Measurements from ENCODE around the gene PSG4. TPM values are rescaled to one million over a fixed set of nuclear protein-coding genes. Genes with fewer than 3 reads are reported as not detected.
"Not testable (repeated sequence)": the region's sequence is repeated elsewhere in the genome, so short reads cannot be mapped to it uniquely, and the experiment has no call there.

Gene PSG4
- total and polyA plus RNA-seq, 3 donors from 2014 or later, result 0.25 TPM; not detected in 2

DNA sequence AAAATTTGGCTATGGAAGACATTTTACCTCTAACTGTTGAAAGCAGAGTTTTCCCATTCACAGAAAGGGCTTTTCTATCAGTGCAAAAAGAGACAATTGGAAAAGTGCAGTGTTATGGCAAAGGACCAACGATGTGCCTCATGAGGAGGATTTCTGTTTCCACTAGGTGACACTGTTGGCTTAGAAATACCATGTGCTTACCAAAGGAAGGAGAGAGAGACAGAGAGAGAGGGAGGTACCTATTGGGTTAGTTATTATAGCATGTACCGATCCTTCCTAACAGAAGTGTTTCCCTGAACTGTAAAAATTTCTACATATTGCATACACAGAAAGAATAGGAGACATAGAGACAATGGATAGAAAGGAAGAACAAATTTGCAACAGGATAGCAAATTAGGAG is 23.9 kb upstream of the PSG4 start:
- no peak overlapping the region for H3K27ac ChIP-seq
- 59 to 81% methylated on average over 2 of the region's 2 CpGs for WGBS, 2 donors
- DNase-seq, result no peak
- TF ChIP-seq, protein P1, sequence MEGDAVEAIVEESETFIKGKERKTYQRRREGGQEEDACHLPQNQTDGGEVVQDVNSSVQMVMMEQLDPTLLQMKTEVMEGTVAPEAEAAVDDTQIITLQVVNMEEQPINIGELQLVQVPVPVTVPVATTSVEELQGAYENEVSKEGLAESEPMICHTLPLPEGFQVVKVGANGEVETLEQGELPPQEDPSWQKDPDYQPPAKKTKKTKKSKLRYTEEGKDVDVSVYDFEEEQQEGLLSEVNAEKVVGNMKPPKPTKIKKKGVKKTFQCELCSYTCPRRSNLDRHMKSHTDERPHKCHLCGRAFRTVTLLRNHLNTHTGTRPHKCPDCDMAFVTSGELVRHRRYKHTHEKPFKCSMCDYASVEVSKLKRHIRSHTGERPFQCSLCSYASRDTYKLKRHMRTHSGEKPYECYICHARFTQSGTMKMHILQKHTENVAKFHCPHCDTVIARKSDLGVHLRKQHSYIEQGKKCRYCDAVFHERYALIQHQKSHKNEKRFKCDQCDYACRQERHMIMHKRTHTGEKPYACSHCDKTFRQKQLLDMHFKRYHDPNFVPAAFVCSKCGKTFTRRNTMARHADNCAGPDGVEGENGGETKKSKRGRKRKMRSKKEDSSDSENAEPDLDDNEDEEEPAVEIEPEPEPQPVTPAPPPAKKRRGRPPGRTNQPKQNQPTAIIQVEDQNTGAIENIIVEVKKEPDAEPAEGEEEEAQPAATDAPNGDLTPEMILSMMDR (IDR thresholded peaks at IDR 0.05), result no peak
- TF ChIP-seq POLR2A (IDR thresholded peaks at IDR 0.05), result no peak
- H3K4me3 ChIP-seq, result no peak overlapping the region
- no peaks in the 10 kb centered on the region for H3K4me1 ChIP-seq
- H3K36me3 ChIP-seq (ENCODE audit: low read depth, missing control alignments), result no peaks in the 10 kb centered on the region
- intact Hi-C loops (cut with DNase I; ENCODE audit: low total_unique reads), result no loop called here
- H3K27me3 ChIP-seq, result no peaks in the 10 kb centered on the region
- H3K9me3 ChIP-seq, result no peaks in the 10 kb centered on the region

DNA sequence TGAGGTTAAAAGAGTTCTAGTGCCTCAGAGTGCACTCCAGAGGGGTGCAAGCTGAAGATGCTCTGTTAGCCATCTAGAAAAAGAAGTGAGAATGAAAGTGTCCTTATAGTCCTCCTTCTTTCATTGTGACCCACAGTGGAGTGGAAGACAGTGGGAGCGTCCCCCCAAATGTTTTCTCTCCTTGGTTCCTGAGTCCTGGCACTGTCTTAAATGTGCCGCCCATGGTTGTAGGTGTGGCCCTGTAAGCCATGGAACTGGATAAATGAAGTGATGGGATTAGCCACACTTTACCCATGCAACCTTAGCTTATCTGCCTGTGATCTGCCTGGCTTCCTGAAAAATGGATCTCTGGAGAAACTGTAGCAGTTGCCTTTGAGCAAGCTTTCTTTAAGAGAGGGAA is 23.3 kb upstream of the PSG4 start:
- H3K4me3 ChIP-seq; DNase-seq; H3K27me3 ChIP-seq; H3K27ac ChIP-seq; intact Hi-C loops (cut with DNase I; ENCODE audit: low total_unique reads); H3K9me3 ChIP-seq; H3K36me3 ChIP-seq (ENCODE audit: low read depth, missing control alignments); H3K4me1 ChIP-seq: not testable (repeated sequence)
- 54 to 77% methylated on average over 2 of the region's 2 CpGs for WGBS, 2 donors

DNA sequence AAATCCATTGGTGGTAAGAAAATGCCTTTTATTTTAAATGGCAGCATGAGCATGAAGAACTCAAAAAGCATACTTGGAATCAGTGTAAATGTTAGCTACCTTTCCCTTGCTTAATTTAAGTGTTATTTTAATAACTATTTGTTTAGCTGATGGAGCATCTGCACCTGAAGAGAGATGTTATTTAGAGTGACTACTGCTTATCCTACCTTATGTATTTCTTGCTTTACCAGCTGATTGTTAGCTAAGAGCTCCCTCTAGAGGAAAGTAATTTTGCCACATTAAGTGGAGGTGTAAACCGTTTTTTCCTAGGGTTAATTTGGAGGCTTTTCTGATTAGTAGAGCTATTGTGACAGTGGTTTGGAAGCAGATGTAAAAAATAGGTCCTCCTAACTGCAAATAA is 21.5 kb upstream of the PSG4 start:
- H3K27me3 ChIP-seq; H3K36me3 ChIP-seq (ENCODE audit: low read depth, missing control alignments); H3K27ac ChIP-seq; H3K9me3 ChIP-seq; intact Hi-C loops (cut with DNase I; ENCODE audit: low total_unique reads); H3K4me3 ChIP-seq; H3K4me1 ChIP-seq; DNase-seq: not testable (repeated sequence)
- 73 to 75% methylated on average over 1 of the region's 1 CpG for WGBS, 2 donors

DNA sequence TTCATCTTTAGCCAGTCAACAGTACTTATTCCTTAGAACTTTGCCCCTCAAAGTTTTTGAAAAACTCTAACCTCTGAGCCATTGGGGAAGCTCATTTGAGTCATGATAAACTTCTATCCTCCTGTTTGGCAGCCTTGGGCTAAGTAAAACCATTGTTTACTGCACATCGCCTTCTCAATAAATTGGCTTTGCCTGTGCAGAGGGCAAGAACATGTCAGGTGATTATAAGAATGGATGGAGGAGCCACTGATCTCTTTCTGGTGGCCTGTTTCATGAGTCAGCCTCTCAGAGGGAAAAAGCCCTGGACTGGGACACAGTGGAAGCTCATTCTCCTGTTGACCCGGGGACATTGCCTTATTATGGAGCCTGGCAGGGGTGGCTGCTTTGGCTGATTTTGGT is 19.4 kb upstream of the PSG4 start:
- 65 to 88% methylated on average over 2 of the region's 2 CpGs for WGBS, 2 donors
- H3K36me3 ChIP-seq (ENCODE audit: low read depth, missing control alignments), result no peaks in the 10 kb centered on the region
- no peak for DNase-seq
- no peaks in the 10 kb centered on the region for H3K9me3 ChIP-seq
- no peaks in the 10 kb centered on the region for H3K4me1 ChIP-seq
- H3K4me3 ChIP-seq, result no peak overlapping the region
- intact Hi-C loops (cut with DNase I; ENCODE audit: low total_unique reads), result no loop called here
- H3K27ac ChIP-seq, result no peak overlapping the region
- TF ChIP-seq POLR2A (IDR thresholded peaks at IDR 0.05), result no peak
- TF ChIP-seq, protein P1 (IDR thresholded peaks at IDR 0.05), result no peak
- no peaks in the 10 kb centered on the region for H3K27me3 ChIP-seq

DNA sequence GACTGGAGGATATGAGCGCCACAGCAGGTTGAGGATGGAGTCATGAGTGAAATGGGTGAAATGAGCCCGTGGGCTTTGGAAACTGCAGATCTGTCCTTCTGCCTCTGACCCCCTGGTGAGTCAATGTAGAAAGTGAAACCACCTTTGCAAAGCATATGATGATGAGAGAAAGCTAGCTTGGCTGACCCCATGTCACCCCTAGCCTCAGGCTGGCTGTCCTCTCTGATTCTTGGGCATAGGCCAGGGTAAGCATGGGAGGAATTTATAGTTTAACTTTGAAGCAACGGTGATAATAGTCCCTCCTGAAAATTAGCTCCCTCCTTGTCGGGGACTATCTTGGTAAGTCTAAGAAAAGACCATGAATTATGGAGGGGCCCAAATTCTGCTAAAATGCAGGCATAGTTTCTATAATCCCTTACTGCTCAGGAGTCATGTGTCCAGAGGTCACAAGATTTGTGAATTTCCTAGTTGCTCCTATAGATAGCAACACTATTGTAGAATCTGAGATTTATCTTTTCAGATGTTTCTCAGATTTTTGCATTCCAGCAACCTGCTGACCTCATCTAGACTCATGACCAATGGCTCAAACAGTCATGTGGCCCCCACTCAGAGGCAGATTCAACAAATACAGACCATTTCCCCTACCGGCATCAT is 18.9 kb upstream of the PSG4 start:
- H3K4me3 ChIP-seq; intact Hi-C loops (cut with DNase I; ENCODE audit: low total_unique reads); H3K36me3 ChIP-seq (ENCODE audit: low read depth, missing control alignments); H3K27ac ChIP-seq; DNase-seq; H3K4me1 ChIP-seq; H3K27me3 ChIP-seq; H3K9me3 ChIP-seq: not testable (repeated sequence)
- 72 to 75% methylated on average over 5 of the region's 5 CpGs for WGBS, 2 donors

DNA sequence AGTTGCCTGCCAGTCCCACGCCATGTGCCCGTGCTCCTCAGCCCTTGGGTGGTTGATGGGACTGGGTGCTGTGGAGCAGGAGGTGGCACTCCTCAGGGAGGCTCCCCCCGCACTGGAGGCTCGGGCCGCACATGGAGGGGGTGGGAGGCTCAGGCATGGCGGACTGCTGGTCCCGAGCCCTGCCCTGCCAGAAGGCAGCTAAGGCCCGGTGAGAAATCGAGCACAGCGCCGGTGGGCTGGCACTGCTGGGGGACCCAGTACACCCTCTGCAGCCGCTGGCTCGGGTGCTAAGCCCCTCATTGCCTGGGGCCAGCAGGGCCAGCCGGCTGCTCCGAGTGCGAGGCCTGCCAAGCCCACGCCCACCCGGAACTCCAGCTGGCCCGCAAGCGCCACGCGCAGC is 16.5 kb upstream of the PSG4 start:
- WGBS, 2 donors, result 60 to 69% methylated on average over 2 to 22 of the region's 22 CpGs
- H3K27ac ChIP-seq; H3K36me3 ChIP-seq (ENCODE audit: low read depth, missing control alignments); H3K9me3 ChIP-seq; intact Hi-C loops (cut with DNase I; ENCODE audit: low total_unique reads); DNase-seq; H3K4me1 ChIP-seq; H3K4me3 ChIP-seq; H3K27me3 ChIP-seq: not testable (repeated sequence)

DNA sequence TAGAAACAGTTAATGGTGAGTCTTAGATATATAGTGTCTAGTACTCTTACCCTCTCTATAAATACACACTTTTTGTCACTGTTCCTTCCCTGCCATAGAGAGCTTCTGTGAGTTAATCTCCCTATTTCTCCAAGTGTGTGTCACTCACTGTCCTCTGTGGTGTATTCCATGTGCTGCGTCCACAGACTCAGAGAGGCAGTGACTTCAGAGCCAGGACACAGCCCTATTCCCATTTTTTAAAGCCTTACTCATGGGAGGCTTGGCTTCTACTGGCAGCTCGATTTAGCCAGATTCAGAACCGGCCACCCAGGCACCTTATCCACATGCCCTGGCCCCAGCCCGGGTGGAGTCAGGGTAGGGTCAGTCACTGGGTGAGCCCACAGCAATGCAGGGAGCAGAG is 13.7 kb upstream of the PSG4 start:
- 64 to 89% methylated on average over 1 to 4 of the region's 4 CpGs for WGBS, 2 donors

DNA sequence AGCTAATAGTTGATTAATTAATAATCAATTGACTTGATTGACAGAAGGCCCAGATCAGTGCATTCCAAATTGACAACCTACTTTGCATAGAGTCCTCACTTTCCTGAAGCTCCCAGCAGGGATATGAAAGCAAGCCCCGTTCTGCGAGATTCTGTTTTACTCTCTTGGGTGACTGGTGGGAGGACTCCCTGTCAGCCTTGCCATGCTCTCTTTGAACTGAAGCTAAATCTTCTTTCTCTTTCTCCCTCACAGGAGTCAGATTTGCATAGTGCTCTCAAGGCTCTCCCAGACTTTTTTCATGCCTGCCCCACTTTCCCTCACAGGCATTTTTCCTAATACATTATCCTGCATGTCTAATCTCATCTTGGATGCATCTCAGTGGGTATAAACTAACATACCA is 10.4 kb upstream of the PSG4 start:
- H3K36me3 ChIP-seq (ENCODE audit: low read depth, missing control alignments); H3K27ac ChIP-seq; H3K9me3 ChIP-seq; intact Hi-C loops (cut with DNase I; ENCODE audit: low total_unique reads); H3K27me3 ChIP-seq; H3K4me1 ChIP-seq; DNase-seq; H3K4me3 ChIP-seq: not testable (repeated sequence)
- 43 to 45% methylated on average over 2 of the region's 2 CpGs for WGBS, 2 donors

More for the DNA sequence above, 13.7 kb upstream of the PSG4 start:
- H3K4me3 ChIP-seq; H3K9me3 ChIP-seq; DNase-seq; H3K27ac ChIP-seq; H3K4me1 ChIP-seq; H3K27me3 ChIP-seq; intact Hi-C loops (cut with DNase I; ENCODE audit: low total_unique reads); H3K36me3 ChIP-seq (ENCODE audit: low read depth, missing control alignments): not testable (repeated sequence)
